Thymus (tissue), 14 donors: ENCODE measurements around the gene CEACAM4. TPM values are rescaled to one million over a fixed set of nuclear protein-coding genes. Genes with fewer than 3 reads are reported as not detected.
"Not testable (repeated sequence)": the region's sequence is repeated elsewhere in the genome, so short reads cannot be mapped to it uniquely, and the experiment has no call there.

ENCODE experiments used
- DNase-seq, 9 donors: peaks; one replicate each; pipeline ENCODE4 v3.0.0-alpha.2; 2013; ENCODE audit warnings: low spot score in 9 of 9, low read depth in 6 of 9, missing footprints in 1 of 9
- H3K27ac ChIP-seq, 2 donors: one replicate each; pipeline ENCODE4 v1.5.1; 2013; ENCODE audit warnings: control low read depth in 1 of 2, low read depth in 1 of 2, low read length in 1 of 2, mild to moderate bottlenecking in 1 of 2, moderate library complexity in 1 of 2
- H3K27me3 ChIP-seq, 2 donors: one replicate each; pipeline ENCODE4 v1.5.1; 2013; ENCODE audit warnings: low read length in 1 of 2; ENCODE audit not compliant: control insufficient read depth in 2 of 2, insufficient read depth in 1 of 2
- H3K36me3 ChIP-seq, 2 donors: one replicate each; pipeline ENCODE4 v1.5.1; 2013; ENCODE audit warnings: low read length in 1 of 2, mild to moderate bottlenecking in 1 of 2, moderate library complexity in 1 of 2; ENCODE audit not compliant: control insufficient read depth in 2 of 2, insufficient read depth in 2 of 2
- H3K4me1 ChIP-seq, 2 donors: one replicate each; pipeline ENCODE4 v1.5.1; 2013; ENCODE audit warnings: low read length in 2 of 2; ENCODE audit not compliant: control insufficient read depth in 2 of 2, insufficient read depth in 2 of 2
- H3K4me3 ChIP-seq, 2 donors: one replicate each; pipeline ENCODE4 v1.5.1; 2013; ENCODE audit warnings: low read length in 2 of 2, control low read depth in 1 of 2, mild to moderate bottlenecking in 1 of 2
- H3K9me3 ChIP-seq, 2 donors: one replicate each; pipeline ENCODE4 v1.5.1; 2013; ENCODE audit warnings: low read length in 1 of 2, mild to moderate bottlenecking in 1 of 2; ENCODE audit not compliant: control insufficient read depth in 2 of 2, insufficient read depth in 1 of 2
- WGBS: extraction: QIAGEN DNeasy Blood & Tissue Kit; methylation state at CpG from one replicate; pipeline ENCODE4 v1.1.7; 2013; 5-methylcytosine and 5-hydroxymethylcytosine counted together
- long read RNA-seq, 10 donors: transcript quantifications; one replicate each; lab custom pipeline, GENCODE V29; 2026
- polyA plus RNA-seq: library from polyadenylated mRNA; stranded (reverse); fragments of 200-250 nt; gene quantifications from one replicate; pipeline ENCODE4 v1.2.3, GENCODE V29; 2013
- total RNA-seq: library from RNA; stranded (reverse); fragments of 120-200 nt; gene quantifications from one replicate; pipeline ENCODE4 v1.2.4, GENCODE V29; 2013
- donor health status: healthy.

Gene CEACAM4
- total RNA-seq (0.52 TPM), polyA plus RNA-seq (1.9 TPM)
- long read RNA-seq, donor 1, result 0 reads
- long read RNA-seq, donor 2, partial matches to known transcripts, result 0 of 1 reads
- long read RNA-seq, donor 2, other reads (novel, unspliced or antisense), result 0 of 1 reads
- long read RNA-seq, donor 3, result 0 reads
- long read RNA-seq, donor 4, result 0 reads
- long read RNA-seq, donor 5, result 0 reads
- long read RNA-seq, donor 6, result 0 reads
- long read RNA-seq, donor 7, result 0 reads
- long read RNA-seq, donor 8, partial matches to known transcripts, result 0 of 1 reads
- long read RNA-seq, donor 8, other reads (novel, unspliced or antisense), result 0 of 1 reads
- long read RNA-seq, donor 9, result 0 reads
- long read RNA-seq, donor 10, result 0 reads

DNA sequence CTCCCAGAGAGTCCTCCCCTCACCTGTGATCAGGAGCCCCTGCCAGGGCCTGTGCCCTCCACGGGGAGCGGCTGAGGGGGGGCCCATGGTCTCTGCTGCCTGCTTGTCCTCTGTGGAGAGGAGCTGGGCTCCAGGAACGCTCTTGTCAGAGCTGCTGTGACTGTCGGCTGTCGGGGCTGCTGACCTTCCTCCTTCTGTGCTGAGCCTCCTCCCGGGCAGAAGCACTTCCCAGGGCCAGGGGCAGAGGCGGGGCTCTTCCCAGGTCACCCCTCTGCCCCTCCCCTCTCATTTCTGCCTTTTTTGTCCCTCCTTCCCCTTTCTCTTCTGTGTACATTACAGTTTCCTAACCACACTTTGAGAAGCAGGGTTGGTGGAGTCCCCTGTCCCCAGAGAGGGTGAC is at the start of gene CEACAM4:
Gene CEACAM4 (minus strand): TSS at position 198 of the 400 bp plus-strand sequence. CDS start 111 bp downstream, at position 87.
- Histone ChIP-seq H3K27ac (no peak within 1 kb of the TSS), H3K36me3 (no peaks in the 10 kb centered on the region), H3K27me3 (peaks cover 0 to 4% of the 10 kb centered on the region in 2 donors), H3K9me3 (no peaks in the 10 kb centered on the region), H3K4me1 (no peaks in the 10 kb centered on the region), H3K4me3 (no peak within 1 kb of the TSS)
- DNase-seq, result no peak
- WGBS, result 12% methylated on average over 7 of the region's 7 CpGs

DNA sequence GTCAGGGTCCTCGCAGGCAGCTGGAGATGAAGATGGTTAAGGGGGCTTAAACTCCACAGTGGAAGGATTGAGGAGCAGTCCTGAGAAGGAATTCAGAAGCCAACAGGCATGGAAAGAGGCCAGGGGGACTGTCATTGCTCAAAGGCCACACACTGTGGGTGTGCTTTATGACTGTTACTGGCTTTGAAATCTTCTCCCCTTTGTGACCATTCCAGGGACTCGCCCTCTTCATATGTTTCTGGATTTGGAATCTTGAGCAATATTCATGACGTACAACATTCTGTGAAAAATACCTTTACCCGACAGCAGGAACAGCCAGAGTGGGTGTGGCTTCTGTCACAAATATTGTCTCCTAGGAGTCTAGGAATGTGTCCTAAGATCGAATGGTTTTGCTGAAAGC is 44.6 kb upstream of the CEACAM4 start:
- Histone ChIP-seq H3K4me1 (no peaks in the 10 kb centered on the region), H3K9me3 (no peaks in the 10 kb centered on the region), H3K27me3 (no peaks in the 10 kb centered on the region), H3K36me3 (no peaks in the 10 kb centered on the region), H3K27ac (no peak overlapping the region), H3K4me3 (no peak overlapping the region)
- WGBS, result 88% methylated on average over 5 of the region's 5 CpGs
- DNase-seq, result no peak

DNA sequence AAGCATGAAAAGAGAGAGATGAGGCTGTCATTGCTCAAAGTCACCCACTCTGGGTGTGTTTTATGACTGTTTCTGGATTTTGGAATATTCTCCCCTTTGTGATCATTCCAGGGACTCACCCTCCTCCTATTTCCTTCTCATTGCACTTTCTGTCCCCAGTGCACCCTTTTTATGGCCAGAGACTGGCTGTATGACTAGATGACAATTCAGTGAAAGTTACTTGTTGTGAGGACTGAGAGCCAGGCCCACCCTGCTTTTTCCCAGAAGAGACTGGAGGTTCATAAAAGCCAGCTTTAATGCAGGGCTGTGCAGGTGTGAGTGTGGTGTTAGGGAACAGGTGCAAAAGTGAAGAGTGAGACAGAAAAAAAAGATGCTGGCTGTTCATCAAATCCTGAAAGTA is 43.9 kb upstream of the CEACAM4 start:
- H3K27me3 ChIP-seq, result no peaks in the 10 kb centered on the region
- no peak for DNase-seq
- H3K9me3 ChIP-seq, result peaks cover 3 to 4% of the 10 kb centered on the region in 2 donors
- no peaks in the 10 kb centered on the region for H3K4me1 ChIP-seq
- no peak overlapping the region for H3K27ac ChIP-seq
- no peak overlapping the region for H3K4me3 ChIP-seq
- H3K36me3 ChIP-seq, result no peaks in the 10 kb centered on the region

DNA sequence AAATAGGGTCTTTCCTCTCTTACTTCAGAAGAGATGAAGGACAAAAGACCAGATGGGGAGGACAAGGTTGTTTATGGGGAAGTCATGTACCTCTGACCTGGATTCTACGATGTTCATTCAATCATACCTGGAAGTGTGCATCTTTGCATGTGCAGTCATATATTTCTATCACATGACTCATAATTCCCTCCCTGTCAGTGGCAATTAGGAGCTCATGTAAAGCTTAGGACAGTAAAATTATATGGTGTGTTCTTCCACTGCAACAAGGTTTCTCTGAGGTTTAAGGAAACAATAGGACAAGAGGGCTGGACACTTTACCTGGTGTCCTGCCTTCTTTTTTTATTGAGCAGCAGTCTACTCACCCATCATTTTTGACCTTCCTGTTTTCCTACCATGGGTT is 41.4 kb upstream of the CEACAM4 start:
- 89% methylated on average over 1 of the region's 1 CpG for WGBS
- Histone ChIP-seq H3K27ac (no peak overlapping the region), H3K4me3 (no peak overlapping the region), H3K9me3 (peaks cover 4 to 6% of the 10 kb centered on the region in 2 donors), H3K27me3 (no peaks in the 10 kb centered on the region), H3K36me3 (no peaks in the 10 kb centered on the region), H3K4me1 (no peaks in the 10 kb centered on the region)
- DNase-seq, result no peak

DNA sequence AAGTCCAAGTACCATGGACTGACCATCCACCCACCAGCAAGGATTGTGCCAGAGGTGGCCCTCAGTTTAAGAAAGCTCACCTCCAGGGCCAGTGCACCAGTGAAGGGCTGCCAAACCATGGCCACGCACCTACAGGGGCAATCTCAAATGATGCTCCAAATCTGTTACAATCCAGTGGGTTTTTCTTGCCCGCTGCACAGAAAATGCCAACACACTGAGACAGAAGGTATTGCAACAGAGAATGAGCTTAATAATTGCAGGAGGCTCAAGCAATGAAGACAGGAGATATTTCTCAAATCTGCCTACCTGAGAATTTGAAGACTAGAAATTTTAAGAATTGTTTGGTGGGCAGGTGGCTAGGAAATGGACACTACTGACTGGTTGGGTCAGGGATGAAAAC is 39.2 kb upstream of the CEACAM4 start:
- Histone ChIP-seq H3K4me1 (no peaks in the 10 kb centered on the region), H3K4me3 (no peak overlapping the region), H3K27ac (no peak overlapping the region), H3K36me3 (no peaks in the 10 kb centered on the region), H3K9me3 (peaks cover 4 to 6% of the 10 kb centered on the region in 2 donors), H3K27me3 (no peaks in the 10 kb centered on the region)
- no peak for DNase-seq
- WGBS, result 79% methylated on average over 2 of the region's 2 CpGs

DNA sequence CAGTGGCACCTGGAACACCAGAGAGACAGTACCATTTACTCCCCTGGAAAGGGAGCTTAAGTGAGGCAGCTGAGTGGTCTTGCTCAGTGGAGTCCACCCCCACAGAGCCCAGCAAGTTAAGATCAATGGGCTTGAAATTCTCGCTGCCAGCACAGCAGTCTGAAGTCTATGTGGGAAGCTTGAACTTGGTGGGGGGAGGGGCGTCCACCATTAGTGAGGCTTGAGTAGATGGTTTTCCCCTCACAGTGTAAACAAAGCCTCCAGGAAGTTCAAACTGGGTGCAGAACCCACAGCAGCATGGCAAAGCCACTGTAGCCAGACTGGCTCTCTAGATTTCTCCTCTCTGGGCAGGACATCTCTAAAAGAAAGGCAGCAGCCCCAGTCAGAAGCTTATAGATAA is 30.3 kb upstream of the CEACAM4 start:
- no peak overlapping the region for H3K4me3 ChIP-seq
- no peaks in the 10 kb centered on the region for H3K4me1 ChIP-seq
- WGBS, result 48% methylated on average over 2 of the region's 2 CpGs
- no peak overlapping the region for H3K27ac ChIP-seq
- no peaks in the 10 kb centered on the region for H3K9me3 ChIP-seq
- no peaks in the 10 kb centered on the region for H3K27me3 ChIP-seq
- no peaks in the 10 kb centered on the region for H3K36me3 ChIP-seq
- no peak for DNase-seq

DNA sequence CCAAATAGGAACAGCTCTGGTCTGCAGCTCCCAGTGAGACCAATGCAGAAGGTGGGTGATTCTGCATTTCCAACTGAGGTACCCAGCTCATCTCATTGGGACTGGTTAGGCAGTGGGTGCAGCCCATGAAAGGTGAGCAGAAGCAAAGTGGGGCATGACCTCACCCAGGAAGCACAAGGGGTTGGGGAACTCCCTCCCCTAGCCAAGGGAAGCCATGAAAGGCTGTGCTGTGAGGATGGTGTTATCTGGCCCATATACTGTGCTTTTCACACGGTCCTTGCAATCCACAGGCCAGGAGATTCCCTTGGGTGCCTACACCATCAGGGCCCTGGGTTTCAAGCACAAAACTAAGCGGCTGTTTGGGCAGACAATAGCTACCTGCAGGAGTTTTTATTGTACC is 29.9 kb upstream of the CEACAM4 start:
- not testable (repeated sequence) for H3K27me3 ChIP-seq
- WGBS, result 78% methylated on average over 2 of the region's 2 CpGs

DNA sequence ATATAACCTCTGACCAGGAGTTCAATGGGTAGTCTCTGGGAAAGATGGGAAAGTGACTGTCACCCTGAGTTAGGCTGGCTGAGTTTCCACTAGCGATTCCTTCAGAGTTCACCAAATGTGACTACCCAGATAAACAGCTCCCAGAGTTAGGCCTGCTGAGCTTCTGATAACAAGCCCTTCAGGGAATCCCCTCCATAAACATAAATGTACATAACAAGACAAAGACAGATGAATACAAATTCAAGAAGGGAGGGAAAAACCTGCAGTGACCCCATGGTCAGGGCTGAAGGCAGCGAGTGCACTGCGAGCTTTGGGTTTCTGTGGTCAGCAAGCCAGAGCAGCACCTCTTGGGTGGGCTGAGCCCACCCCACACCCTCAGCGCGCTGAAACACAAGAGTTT is 25.4 kb upstream of the CEACAM4 start:
- no peaks in the 10 kb centered on the region for H3K4me1 ChIP-seq
- no peak overlapping the region for H3K27ac ChIP-seq
- H3K9me3 ChIP-seq, result no peaks in the 10 kb centered on the region
- 75% methylated on average over 5 of the region's 5 CpGs for WGBS
- no peaks in the 10 kb centered on the region for H3K36me3 ChIP-seq
- no peak overlapping the region for H3K4me3 ChIP-seq
- no peak for DNase-seq
- no peaks in the 10 kb centered on the region for H3K27me3 ChIP-seq

More for the DNA sequence above, 29.9 kb upstream of the CEACAM4 start:
- H3K4me1 ChIP-seq, H3K36me3 ChIP-seq, H3K27ac ChIP-seq, H3K4me3 ChIP-seq, DNase-seq, H3K9me3 ChIP-seq: not testable (repeated sequence)

DNA sequence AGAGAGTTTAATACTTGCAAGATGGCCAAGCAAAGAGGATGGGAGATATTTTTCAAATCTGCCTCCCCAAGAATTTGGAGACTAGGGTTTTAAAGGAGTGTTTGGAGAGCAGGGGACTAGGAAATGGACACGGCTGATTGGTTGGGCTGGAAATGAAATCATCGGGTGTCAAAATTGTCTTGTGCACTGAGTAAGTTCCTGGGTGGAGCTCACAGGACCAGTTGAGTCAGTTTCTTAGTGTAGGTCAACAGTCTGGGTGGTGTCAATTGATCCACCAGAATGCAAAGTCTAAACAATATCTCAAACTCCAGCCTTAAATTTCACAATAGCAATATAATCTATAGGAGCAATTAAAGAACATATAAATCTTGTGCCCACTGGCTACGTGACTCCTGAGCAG is 23.0 kb upstream of the CEACAM4 start:
- no peak for DNase-seq
- Histone ChIP-seq H3K27ac (no peak overlapping the region), H3K27me3 (no peaks in the 10 kb centered on the region), H3K36me3 (no peaks in the 10 kb centered on the region), H3K4me1 (no peaks in the 10 kb centered on the region), H3K9me3 (no peaks in the 10 kb centered on the region), H3K4me3 (no peak overlapping the region)
- 79% methylated on average over 3 of the region's 3 CpGs for WGBS
